HG03280 (cell line): ENCODE data around the gene RPLP2.

Experiments used
- ATAC-seq: cut with Tn5 transposase; IDR thresholded peaks from one replicate; pipeline ENCODE4 v1.9.1; 2021; ENCODE audit warnings: mild to moderate bottlenecking, moderate library complexity; ENCODE audit not compliant: unreplicated experiment

Gene RPLP2

GRCh38 chr11:862081-862661, 52.4 kb downstream of the RPLP2 start:
- ATAC-seq, result no peak
